K562 (cell line): ENCODE data around the gene SHISA7. TPM values are rescaled to one million over a fixed set of nuclear protein-coding genes. Genes with fewer than 3 reads are reported as not detected.

Experiments used
- ATF2 ChIP-seq: sonication (generic); formaldehyde crosslinking; IDR thresholded peaks from 2 replicates; pipeline ENCODE4 v1.8.1; 2022; ENCODE audit warnings: missing genetic modification reagents
- ATF3 ChIP-seq, 2 experiments: fragments of 450-650 bp in 1 of 2; sonication (generic) in 1 of 2; formaldehyde crosslinking in 1 of 2; IDR thresholded peaks in 1 of 2; conservative IDR thresholded peaks in 1 of 2; 2 replicates each; pipeline versions ENCODE4 v1.6.1 to v1.8.1; 2016 to 2023; ENCODE audit warnings: mild to moderate bottlenecking in 2 of 2, moderate library complexity in 2 of 2, inconsistent platforms in 1 of 2, missing genetic modification reagents in 1 of 2
- CBFB ChIP-seq: sonication (generic); formaldehyde crosslinking; IDR thresholded peaks from 2 replicates; pipeline ENCODE4 v1.4.0; 2020; ENCODE audit warnings: mild to moderate bottlenecking, missing genetic modification reagents
- CCNT2 ChIP-seq: IDR thresholded peaks from 2 replicates; pipeline ENCODE4 v1.6.1; 2011; ENCODE audit warnings: borderline replicate concordance, low read depth, mild to moderate bottlenecking, moderate library complexity, mixed read lengths, low read length; ENCODE audit not compliant: insufficient read length; ENCODE audit errors: extremely low read depth
- CHD1 ChIP-seq: fragments of 200-600 bp; sonication (generic); IDR thresholded peaks from one replicate; pipeline ENCODE4 v1.6.1; 2012; ENCODE audit warnings: mild to moderate bottlenecking, moderate library complexity, low read length, inconsistent platforms
- FOS ChIP-seq: IDR thresholded peaks from 3 replicates; pipeline ENCODE4 v1.6.1; 2011; ENCODE audit not compliant: insufficient read length; ENCODE audit errors: extremely low read depth
- FOXK1 ChIP-seq: sonication (generic); formaldehyde crosslinking; IDR thresholded peaks from 2 replicates; pipeline ENCODE4 v1.8.0; 2022; ENCODE audit warnings: missing genetic modification reagents, mild to moderate bottlenecking, borderline replicate concordance
- GABPB1 ChIP-seq: sonication (generic); formaldehyde crosslinking; IDR thresholded peaks from 2 replicates; pipeline ENCODE4 v1.8.0; 2022; ENCODE audit warnings: mild to moderate bottlenecking, missing genetic modification reagents
- HBP1 ChIP-seq: fragments of 450-650 bp; formaldehyde crosslinking; IDR thresholded peaks from 2 replicates; pipeline ENCODE4 v1.4.0; 2022; ENCODE audit warnings: missing genetic modification characterization
- MXI1 ChIP-seq: IDR thresholded peaks from 2 replicates; pipeline ENCODE4 v1.6.1; 2011; ENCODE audit warnings: low read depth, mild to moderate bottlenecking, improper control_type of control experiment, low read length
- MYNN ChIP-seq, 2 experiments: sonication (generic); formaldehyde crosslinking in 1 of 2; IDR thresholded peaks; 2 replicates each; pipeline versions ENCODE4 v1.5.0 to v1.6.1; 2016 to 2020; ENCODE audit warnings: antibody characterized with exemption in 1 of 2, missing genetic modification reagents in 1 of 2
- NR0B1 ChIP-seq: fragments of 450-650 bp; IDR thresholded peaks from one replicate; pipeline ENCODE4 v1.6.1; 2018; ENCODE audit warnings: mild to moderate bottlenecking, moderate library complexity; ENCODE audit not compliant: partially characterized antibody
- SMC3 ChIP-seq: conservative IDR thresholded peaks from 2 replicates; pipeline ENCODE4 v1.6.1; 2011; ENCODE audit warnings: low read depth, low read length, improper control_type of control experiment; ENCODE audit not compliant: insufficient read depth
- SNRNP70 ChIP-seq: fragments of 200-400 bp; formaldehyde crosslinking; optimal IDR thresholded peaks from 2 replicates; pipeline ENCODE3; 2017; ENCODE audit warnings: low read depth, low read length
- STAT6 ChIP-seq: sonication (generic); formaldehyde crosslinking; IDR thresholded peaks from 2 replicates; pipeline ENCODE4 v1.8.1; 2023; ENCODE audit warnings: mild to moderate bottlenecking, missing genetic modification reagents
- SUPT5H ChIP-seq: fragments of 450-650 bp; IDR thresholded peaks from 2 replicates; pipeline ENCODE4 v1.6.1; 2016
- TBL1XR1 ChIP-seq, 2 experiments: IDR thresholded peaks; 2 replicates each; pipeline ENCODE4 v1.6.1; 2012; ENCODE audit warnings: improper control_type of control experiment in 2 of 2, low read length in 2 of 2, mild to moderate bottlenecking in 1 of 2
- ZNF511 ChIP-seq: sonication (generic); formaldehyde crosslinking; IDR thresholded peaks from 2 replicates; pipeline ENCODE4 v1.8.0; 2022; ENCODE audit warnings: mild to moderate bottlenecking, missing genetic modification reagents
- polyA plus RNA-seq, 8 experiments: library from polyadenylated mRNA; depleted of rRNA in 4 of 8; stranded (reverse) in 5 of 8; unstranded in 3 of 8; fragments of >200 nt; fragmentation: Nextera tagmentation in 2 of 8; fragmentation: Illumina TruSeq in 1 of 8; extraction: Ambion mirVana in 2 of 8; extraction: Trizol in 1 of 8; gene quantifications; 2 replicates each; pipeline versions ENCODE4 v1.2.1 to v1.2.3, GENCODE V29; 2011 to 2014; ENCODE audit warnings: inconsistent platforms in 1 of 8, missing spikeins in 1 of 8
- total RNA-seq, 7 experiments: library from RNA; depleted of rRNA in 6 of 7; stranded (reverse); fragments of >200 nt in 6 of 7; fragmentation: Illumina TruSeq in 2 of 7; extraction: Trizol in 2 of 7; gene quantifications; 2 replicates each; pipeline versions ENCODE4 v1.2.1 to v1.2.3, GENCODE V29; 2011 to 2021; ENCODE audit warnings: low replicate concordance in 1 of 7

The SHISA7 gene
- total and polyA plus RNA-seq, 9 of the 15 experiments (the other 6 are each of a cell fraction or from before 2014, with no cell fraction given), result 0.01 to 0.40 (median 0.07) TPM

GRCh38 chr19:55407800-55408532, 35.1 kb downstream of the SHISA7 start (continued):
- TF ChIP-seq CBFB (CRISPR knock-in tag), result no peak
- peak; percentile 81; the same call in 1 of the 2 replicates for TF ChIP-seq HBP1
- TF ChIP-seq STAT6 (CRISPR knock-in tag), result no peak
- no peak for TF ChIP-seq MYNN (IDR thresholded peaks at IDR 0.05)
- TF ChIP-seq MYNN (CRISPR knock-in tag; IDR thresholded peaks at IDR 0.05), result no peak
- TF ChIP-seq CHD1, result no peak
- TF ChIP-seq MXI1, result no peak; the same call in 1 of the 2 replicates
- TF ChIP-seq ATF2, result 0 out of 2 replicates have a peak, but pooled peaks have one; percentile 51
- peak; percentile 89 for TF ChIP-seq FOS
- TF ChIP-seq CCNT2, result peak; percentile 48
- TF ChIP-seq GABPB1 (CRISPR knock-in tag), result peak; percentile 84
- TF ChIP-seq SUPT5H, result peak; percentile 88
- peak; percentile 63; the same call in 1 of the 2 replicates for TF ChIP-seq ZNF511 (CRISPR knock-in tag)
- no peak for TF ChIP-seq SNRNP70
- no peak for TF ChIP-seq FOXK1 (CRISPR knock-in tag)
- TF ChIP-seq ATF3 (IDR thresholded peaks at IDR 0.05), result peak; percentile 92
- TF ChIP-seq ATF3 (CRISPR knock-in tag; conservative IDR thresholded peaks at IDR 0.05), result peak; percentile 80
- no peak for TF ChIP-seq NR0B1
- no peak for TF ChIP-seq SMC3
- no peak; a peak in 1 of 4 replicates for TF ChIP-seq TBL1XR1 (IDR thresholded peaks at IDR 0.05; ENCODE audit: low read length in 2 of 2)
